Femur (tissue), 1 donor: ENCODE measurements around the gene BRICD5.
"Not testable (repeated sequence)": the region's sequence is repeated elsewhere in the genome, so short reads cannot be mapped to it uniquely, and the experiment has no call there.

Experiments
- DNase-seq: peaks from one replicate; pipeline ENCODE4 v3.0.0-alpha.2; 2017

BRICD5 gene

GRCh38 chr16:2214719-2214968 lies 4.0 kb upstream of the BRICD5 start, which contains the start of gene PGP:
PGP (minus strand) TSS chr16:2214840; CDS start chr16:2214777, 63 bp downstream.
- no peak for DNase-seq

GRCh38 chr16:2213817-2214718 lies 3.4 kb upstream of the BRICD5 start:
- DNase-seq: no peak

GRCh38 chr16:2212362-2213324 lies 2.0 kb upstream of the BRICD5 start:
- no peak for DNase-seq

- DNase-seq: no peak
Observed at GRCh38 chr16:2211923-2212347, 1.3 kb upstream of the BRICD5 start.

GRCh38 chr16:2210009-2210332 lies 692 bp downstream of the BRICD5 start:
- DNase-seq: no peak

GRCh38 chr16:2209258-2210008 lies 1.2 kb downstream of the BRICD5 start:
- no peak for DNase-seq

GRCh38 chr16:2208772-2209171 lies 1.9 kb downstream of the BRICD5 start:
- DNase-seq: no peak

- DNase-seq: no peak
Observed at GRCh38 chr16:2208308-2208707, 2.4 kb downstream of the BRICD5 start.

- no peak for DNase-seq
Observed at GRCh38 chr16:2207872-2208271, 2.8 kb downstream of the BRICD5 start.

GRCh38 chr16:2206780-2207433 lies 3.8 kb downstream of the BRICD5 start:
- no peak for DNase-seq

GRCh38 chr16:2206420-2206779 lies 4.3 kb downstream of the BRICD5 start:
- no peak for DNase-seq

- DNase-seq: no peak
Observed at GRCh38 chr16:2205967-2206313, 4.7 kb downstream of the BRICD5 start.

GRCh38 chr16:2205104-2205966 lies 5.3 kb downstream of the BRICD5 start, which contains the start of gene MLST8:
MLST8 (plus strand) TSS chr16:2205454; CDS start chr16:2206086, 632 bp downstream.
- DNase-seq: peak; percentile 91

- no peak for DNase-seq
Observed at GRCh38 chr16:2204416-2205103, 6.1 kb downstream of the BRICD5 start.

GRCh38 chr16:2203119-2203688 lies 7.5 kb downstream of the BRICD5 start:
- not testable (repeated sequence) for DNase-seq

GRCh38 chr16:2200313-2200712 lies 10.3 kb downstream of the BRICD5 start:
- no peak for DNase-seq

- no peak for DNase-seq
Observed at GRCh38 chr16:2199621-2200139, 11.0 kb downstream of the BRICD5 start.

GRCh38 chr16:2199095-2199494 lies 11.6 kb downstream of the BRICD5 start:
- DNase-seq: no peak

- DNase-seq: no peak
Observed at GRCh38 chr16:2198283-2198682, 12.4 kb downstream of the BRICD5 start.

- DNase-seq: no peak
Observed at GRCh38 chr16:2197765-2198164, 12.9 kb downstream of the BRICD5 start.
